ENCODE measurements around the gene ARHGAP27.
"Not testable (repeated sequence)": the region's sequence is repeated elsewhere in the genome, so short reads cannot be mapped to it uniquely, and the experiment has no call there.

The ARHGAP27 gene

GRCh38 chr17:45355087-45355486, 77.6 kb downstream of the ARHGAP27 start:
- no peak for DNase-seq

- DNase-seq = no peak
These were observed 79.6 kb downstream of the ARHGAP27 start for GRCh38 chr17:45353043-45353442.

GRCh38 chr17:45351831-45352230, 80.8 kb downstream of the ARHGAP27 start:
- DNase-seq = no peak

- DNase-seq = no peak
These were observed 85.2 kb downstream of the ARHGAP27 start for GRCh38 chr17:45347444-45347843.

- DNase-seq = no peak
These were observed 86.3 kb downstream of the ARHGAP27 start for GRCh38 chr17:45346216-45347015.

GRCh38 chr17:45345554-45346215, 87.0 kb downstream of the ARHGAP27 start:
- DNase-seq = no peak

GRCh38 chr17:45345246-45345553, 87.5 kb downstream of the ARHGAP27 start:
- DNase-seq = no peak

GRCh38 chr17:45343967-45344664, 88.6 kb downstream of the ARHGAP27 start:
- DNase-seq = not testable (repeated sequence)
